ENCODE results near the gene ITSN1.

Gene ITSN1

DNA sequence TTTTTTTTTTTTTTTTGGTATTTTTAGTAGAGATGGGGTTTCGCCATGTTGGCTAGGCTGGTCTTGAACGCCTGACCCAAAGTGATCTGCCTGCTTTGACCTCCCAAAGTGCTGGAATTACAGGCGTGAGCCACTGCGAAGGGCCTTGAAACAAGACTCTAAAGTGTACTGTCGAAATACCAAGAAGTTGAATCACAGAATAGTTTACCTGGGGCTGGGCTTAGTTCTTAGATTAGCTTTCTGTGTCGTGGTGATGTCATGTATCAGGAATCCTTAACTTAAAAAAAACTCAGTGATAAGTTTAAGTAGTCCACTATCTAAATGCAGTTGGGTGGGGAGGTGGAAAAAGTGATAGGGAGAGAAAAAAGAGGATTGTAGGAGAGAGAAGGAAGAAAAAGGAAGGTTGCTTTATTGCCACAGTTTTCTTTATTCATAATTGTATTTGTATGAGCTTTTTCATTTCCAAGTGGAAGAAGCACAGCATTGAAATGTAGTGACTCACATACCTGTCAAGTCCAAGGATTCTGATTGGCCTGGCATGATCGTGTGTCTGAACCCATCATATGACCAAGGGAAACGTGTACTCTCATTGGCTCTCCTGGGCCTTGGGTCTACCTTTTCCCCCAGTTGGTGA, 13.4 kb downstream of the ITSN1 start:
- no peak overlapping the region for H3K4me3 Mint-ChIP-seq
- TF ChIP-seq, protein P1, sequence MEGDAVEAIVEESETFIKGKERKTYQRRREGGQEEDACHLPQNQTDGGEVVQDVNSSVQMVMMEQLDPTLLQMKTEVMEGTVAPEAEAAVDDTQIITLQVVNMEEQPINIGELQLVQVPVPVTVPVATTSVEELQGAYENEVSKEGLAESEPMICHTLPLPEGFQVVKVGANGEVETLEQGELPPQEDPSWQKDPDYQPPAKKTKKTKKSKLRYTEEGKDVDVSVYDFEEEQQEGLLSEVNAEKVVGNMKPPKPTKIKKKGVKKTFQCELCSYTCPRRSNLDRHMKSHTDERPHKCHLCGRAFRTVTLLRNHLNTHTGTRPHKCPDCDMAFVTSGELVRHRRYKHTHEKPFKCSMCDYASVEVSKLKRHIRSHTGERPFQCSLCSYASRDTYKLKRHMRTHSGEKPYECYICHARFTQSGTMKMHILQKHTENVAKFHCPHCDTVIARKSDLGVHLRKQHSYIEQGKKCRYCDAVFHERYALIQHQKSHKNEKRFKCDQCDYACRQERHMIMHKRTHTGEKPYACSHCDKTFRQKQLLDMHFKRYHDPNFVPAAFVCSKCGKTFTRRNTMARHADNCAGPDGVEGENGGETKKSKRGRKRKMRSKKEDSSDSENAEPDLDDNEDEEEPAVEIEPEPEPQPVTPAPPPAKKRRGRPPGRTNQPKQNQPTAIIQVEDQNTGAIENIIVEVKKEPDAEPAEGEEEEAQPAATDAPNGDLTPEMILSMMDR (IDR thresholded peaks at IDR 0.05; ENCODE audit: unreplicated experiment in 3 of 3) = no peak
- H3K27ac Mint-ChIP-seq = peak overlapping the region; percentile 4 to 6 (median 4)
- peaks cover 47% of the 10 kb centered on the region for H3K4me1 Mint-ChIP-seq
- peaks cover 34% of the 10 kb centered on the region for H3K36me3 Mint-ChIP-seq (ENCODE audit: low read depth)
- no peaks in the 10 kb centered on the region for H3K27me3 Mint-ChIP-seq (ENCODE audit: low read depth)
- H3K9me3 Mint-ChIP-seq = peaks cover 3% of the 10 kb centered on the region

- Mint-ChIP-seq H3K27ac (peak overlapping the region in 1 of 3 experiments; percentile 7), H3K4me1 (peaks cover 34% of the 10 kb centered on the region), H3K9me3 (peaks cover 9% of the 10 kb centered on the region), H3K27me3 (ENCODE audit: low read depth) (no peaks in the 10 kb centered on the region), H3K36me3 (ENCODE audit: low read depth) (peaks cover 47% of the 10 kb centered on the region), H3K4me3 (no peak overlapping the region)
- TF ChIP-seq, protein P1 (IDR thresholded peaks at IDR 0.05; ENCODE audit: unreplicated experiment in 3 of 3) = no peak
These were observed 15.0 kb downstream of the ITSN1 start for GRCh38 chr21:33657124-33657820.

GRCh38 chr21:33658919-33659567, 16.7 kb downstream of the ITSN1 start:
- peaks cover 44% of the 10 kb centered on the region for H3K36me3 Mint-ChIP-seq (ENCODE audit: low read depth)
- no peaks in the 10 kb centered on the region for H3K27me3 Mint-ChIP-seq (ENCODE audit: low read depth)
- TF ChIP-seq, protein P1 (IDR thresholded peaks at IDR 0.05; ENCODE audit: unreplicated experiment in 3 of 3) = no peak
- H3K9me3 Mint-ChIP-seq = peaks cover 9% of the 10 kb centered on the region
- H3K4me1 Mint-ChIP-seq = peaks cover 29% of the 10 kb centered on the region
- no peak overlapping the region for H3K4me3 Mint-ChIP-seq
- H3K27ac Mint-ChIP-seq = no peak overlapping the region

DNA sequence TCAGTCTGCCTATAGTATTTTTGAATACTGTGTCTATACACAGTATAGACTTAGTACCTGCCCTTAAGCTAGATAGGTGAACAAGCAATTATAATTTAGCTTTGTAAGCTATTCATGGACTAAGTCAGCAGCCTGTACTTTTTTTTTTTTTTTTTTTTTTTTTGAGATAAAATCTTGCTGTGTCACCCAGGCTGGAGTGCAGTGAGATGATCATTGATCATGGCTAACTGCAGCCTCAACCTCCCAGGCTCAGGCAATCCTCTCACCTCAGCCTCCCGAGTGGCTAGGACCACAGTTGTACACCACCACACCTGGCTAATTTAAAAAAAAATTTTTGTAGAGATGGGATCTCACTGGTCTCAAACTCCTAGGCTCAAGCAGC, 17.3 kb downstream of the ITSN1 start:
- H3K4me3 Mint-ChIP-seq = no peak overlapping the region
- H3K27me3 Mint-ChIP-seq (ENCODE audit: low read depth) = no peaks in the 10 kb centered on the region
- H3K27ac Mint-ChIP-seq = peak overlapping the region in 1 of 3 experiments; percentile 73
- TF ChIP-seq, protein P1 (IDR thresholded peaks at IDR 0.05; ENCODE audit: unreplicated experiment in 3 of 3) = no peak
- H3K36me3 Mint-ChIP-seq (ENCODE audit: low read depth) = peaks cover 39% of the 10 kb centered on the region
- H3K9me3 Mint-ChIP-seq = peaks cover 9% of the 10 kb centered on the region
- H3K4me1 Mint-ChIP-seq = peaks cover 27% of the 10 kb centered on the region

GRCh38 chr21:33660406-33660805, 18.1 kb downstream of the ITSN1 start:
- Mint-ChIP-seq H3K9me3 (peaks cover 9% of the 10 kb centered on the region), H3K4me3 (no peak overlapping the region), H3K27me3 (ENCODE audit: low read depth) (no peaks in the 10 kb centered on the region), H3K36me3 (ENCODE audit: low read depth) (peaks cover 34% of the 10 kb centered on the region), H3K4me1 (peaks cover 21% of the 10 kb centered on the region), H3K27ac (peak overlapping the region in 2 of 3 experiments; percentile 23 to 73)
- TF ChIP-seq, protein P1 (IDR thresholded peaks at IDR 0.05; ENCODE audit: unreplicated experiment in 3 of 3) = no peak
